HG03159 (cell line): ENCODE results near the gene SND1.

ENCODE experiments used
- ATAC-seq: cut with Tn5 transposase; IDR thresholded peaks from one replicate; pipeline ENCODE4 v1.9.1; 2021; ENCODE audit warnings: mild to moderate bottlenecking, moderate library complexity; ENCODE audit not compliant: unreplicated experiment

The SND1 gene

GRCh38 chr7:128054511-128054910 is 402.5 kb downstream of the SND1 start:
- no peak for ATAC-seq

- ATAC-seq = no peak
Observed at GRCh38 chr7:128055637-128056036, 403.6 kb downstream of the SND1 start.

GRCh38 chr7:128056901-128057300 is 404.9 kb downstream of the SND1 start:
- no peak for ATAC-seq

GRCh38 chr7:128057909-128058308 is 405.9 kb downstream of the SND1 start:
- no peak for ATAC-seq

GRCh38 chr7:128059143-128059988 is 407.4 kb downstream of the SND1 start:
- no peak for ATAC-seq

- no peak for ATAC-seq
Observed at GRCh38 chr7:128060018-128060417, 408.0 kb downstream of the SND1 start.

- no peak for ATAC-seq
Observed at GRCh38 chr7:128063088-128063487, 411.1 kb downstream of the SND1 start.

- ATAC-seq = no peak
Observed at GRCh38 chr7:128065872-128066271, 413.9 kb downstream of the SND1 start.

GRCh38 chr7:128066395-128066794 is 414.4 kb downstream of the SND1 start:
- ATAC-seq = no peak

GRCh38 chr7:128066858-128067257 is 414.9 kb downstream of the SND1 start:
- no peak for ATAC-seq

- no peak for ATAC-seq
Observed at GRCh38 chr7:128067983-128068382, 416.0 kb downstream of the SND1 start.

- ATAC-seq = no peak
Observed at GRCh38 chr7:128068785-128069184, 416.8 kb downstream of the SND1 start.

GRCh38 chr7:128069373-128070364 is 417.7 kb downstream of the SND1 start:
- ATAC-seq = no peak

GRCh38 chr7:128071376-128071775 is 419.4 kb downstream of the SND1 start:
- no peak for ATAC-seq

GRCh38 chr7:128071801-128072200 is 419.8 kb downstream of the SND1 start:
- ATAC-seq = no peak

- no peak for ATAC-seq
Observed at GRCh38 chr7:128073671-128074310, 421.8 kb downstream of the SND1 start.

- ATAC-seq = no peak
Observed at GRCh38 chr7:128074336-128074735, 422.3 kb downstream of the SND1 start.

GRCh38 chr7:128074736-128075135 is 422.7 kb downstream of the SND1 start:
- no peak for ATAC-seq

GRCh38 chr7:128075242-128076095 is 423.5 kb downstream of the SND1 start:
- ATAC-seq = no peak

- no peak for ATAC-seq
Observed at GRCh38 chr7:128076196-128076795, 424.3 kb downstream of the SND1 start.
